Tibial nerve (tissue), 4 donors: ENCODE data around the gene UCHL1. TPM values are rescaled to one million over a fixed set of nuclear protein-coding genes. Genes with fewer than 3 reads are reported as not detected.
"Not testable (repeated sequence)": the region's sequence is repeated elsewhere in the genome, so short reads cannot be mapped to it uniquely, and the experiment has no call there.

ENCODE experiments used
- DNase-seq, 2 donors: peaks; one replicate each; pipeline ENCODE4 v3.0.0-alpha.2; 2019; ENCODE audit warnings: low spot score in 2 of 2
- H3K27ac ChIP-seq, 4 donors: fragments of 200-600 bp; sonication (generic) in 3 of 4; one replicate each; pipeline ENCODE4 v1.5.1; 2017 to 2019; ENCODE audit warnings: mild to moderate bottlenecking in 1 of 4
- H3K27me3 ChIP-seq, 2 donors: fragments of 200-600 bp; sonication (generic) in 1 of 2; one replicate each; pipeline versions ENCODE4 v1.5.1 to v1.6.0; 2017 to 2019
- H3K36me3 ChIP-seq, 3 donors: fragments of 200-600 bp; sonication (generic); one replicate each; pipeline ENCODE4 v1.5.1; 2018 to 2019
- H3K4me1 ChIP-seq, 4 donors: fragments of 200-600 bp; sonication (generic) in 3 of 4; one replicate each; pipeline ENCODE4 v1.5.1; 2017 to 2019
- H3K4me3 ChIP-seq, 4 donors: fragments of 200-600 bp; sonication (generic) in 3 of 4; one replicate each; pipeline ENCODE4 v1.5.1; 2017 to 2019; ENCODE audit warnings: mild to moderate bottlenecking in 1 of 4, moderate library complexity in 1 of 4
- H3K9me3 ChIP-seq, 4 donors: fragments of 200-600 bp; sonication (generic) in 3 of 4; one replicate each; pipeline ENCODE4 v1.5.1; 2017 to 2019
- EP300 ChIP-seq, 2 donors: sonication (generic); formaldehyde crosslinking; IDR thresholded peaks; one replicate each; pipeline ENCODE4 v1.6.1; 2017; ENCODE audit warnings: antibody characterized with exemption in 2 of 2, mild to moderate bottlenecking in 1 of 2
- POLR2A ChIP-seq, 2 donors: fragments of 450-650 bp; IDR thresholded peaks; one replicate each; pipeline ENCODE4 v1.6.1; 2017; ENCODE audit warnings: antibody characterized with exemption in 2 of 2, mild to moderate bottlenecking in 2 of 2, moderate library complexity in 2 of 2
- WGBS, 2 donors: methylation state at CpG; one replicate each; pipeline ENCODE4 v1.1.5; 2018; 5-methylcytosine and 5-hydroxymethylcytosine counted together
- total RNA-seq, 4 donors: library from RNA; depleted of rRNA; stranded (reverse); fragments of >200 nt; gene quantifications; one replicate each; pipeline ENCODE4 v1.1.0, GENCODE V29; 2016
- TF ChIP-seq, protein P1 (sequence below), 5 experiments: fragments of 200-600 bp in 3 of 5; fragments of 450-650 bp in 2 of 5; sonication (generic) in 3 of 5; IDR thresholded peaks; one replicate each; pipeline ENCODE4 v1.5.1; 2016 to 2019; ENCODE audit warnings: antibody characterized with exemption in 5 of 5, mild to moderate bottlenecking in 3 of 5, moderate library complexity in 2 of 5

Gene UCHL1
- total RNA-seq, 4 donors from 2014 or later = 55.9 to 204 (median 71.5) TPM

DNA sequence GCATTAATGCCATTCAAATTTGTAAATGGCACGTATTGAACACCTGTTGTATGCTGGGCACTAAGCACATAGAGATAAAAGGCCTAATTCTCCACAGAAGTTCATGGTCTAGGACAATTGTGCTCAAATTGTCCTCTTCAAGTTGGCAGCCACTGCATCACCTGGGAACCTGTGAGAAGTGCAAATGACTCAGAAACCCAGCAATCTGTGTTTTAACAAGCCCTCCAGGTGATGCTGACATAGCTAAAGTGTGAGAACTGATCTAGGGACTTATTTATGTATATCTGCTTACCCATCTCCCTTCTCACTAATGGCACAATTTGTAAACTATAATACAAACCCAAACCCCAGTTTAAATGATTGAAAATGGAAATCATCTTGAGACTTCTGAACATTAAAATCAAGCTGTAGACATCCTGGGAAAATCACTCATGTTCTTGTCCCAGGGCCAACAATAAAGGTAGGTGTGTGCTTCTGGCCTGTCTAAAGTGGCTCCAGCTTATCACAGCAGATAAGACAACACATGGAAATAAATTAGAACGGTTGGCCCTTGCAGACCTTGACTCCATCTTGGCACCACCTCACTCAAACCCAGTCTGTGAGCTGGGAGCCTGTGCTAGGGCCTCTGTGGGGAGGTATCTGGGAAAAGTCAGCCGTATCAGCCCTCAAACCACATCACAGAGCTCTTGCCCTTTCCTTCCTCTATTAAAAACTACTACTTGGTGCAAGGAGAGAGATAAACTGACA lies 46.8 kb downstream of the UCHL1 start:
- no peak overlapping the region for H3K27ac ChIP-seq
- H3K4me3 ChIP-seq = no peak overlapping the region
- H3K9me3 ChIP-seq = no peaks in the 10 kb centered on the region
- no peaks in the 10 kb centered on the region for H3K36me3 ChIP-seq
- no peaks in the 10 kb centered on the region for H3K27me3 ChIP-seq
- no peaks in the 10 kb centered on the region for H3K4me1 ChIP-seq
- TF ChIP-seq POLR2A (IDR thresholded peaks at IDR 0.05) (no peak), EP300 (IDR thresholded peaks at IDR 0.05) (no peak)
- TF ChIP-seq, protein P1, sequence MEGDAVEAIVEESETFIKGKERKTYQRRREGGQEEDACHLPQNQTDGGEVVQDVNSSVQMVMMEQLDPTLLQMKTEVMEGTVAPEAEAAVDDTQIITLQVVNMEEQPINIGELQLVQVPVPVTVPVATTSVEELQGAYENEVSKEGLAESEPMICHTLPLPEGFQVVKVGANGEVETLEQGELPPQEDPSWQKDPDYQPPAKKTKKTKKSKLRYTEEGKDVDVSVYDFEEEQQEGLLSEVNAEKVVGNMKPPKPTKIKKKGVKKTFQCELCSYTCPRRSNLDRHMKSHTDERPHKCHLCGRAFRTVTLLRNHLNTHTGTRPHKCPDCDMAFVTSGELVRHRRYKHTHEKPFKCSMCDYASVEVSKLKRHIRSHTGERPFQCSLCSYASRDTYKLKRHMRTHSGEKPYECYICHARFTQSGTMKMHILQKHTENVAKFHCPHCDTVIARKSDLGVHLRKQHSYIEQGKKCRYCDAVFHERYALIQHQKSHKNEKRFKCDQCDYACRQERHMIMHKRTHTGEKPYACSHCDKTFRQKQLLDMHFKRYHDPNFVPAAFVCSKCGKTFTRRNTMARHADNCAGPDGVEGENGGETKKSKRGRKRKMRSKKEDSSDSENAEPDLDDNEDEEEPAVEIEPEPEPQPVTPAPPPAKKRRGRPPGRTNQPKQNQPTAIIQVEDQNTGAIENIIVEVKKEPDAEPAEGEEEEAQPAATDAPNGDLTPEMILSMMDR (IDR thresholded peaks at IDR 0.05) = no peak
- DNase-seq = no peak
- WGBS, 2 donors = 79 to 81% methylated on average over 3 of the region's 3 CpGs

DNA sequence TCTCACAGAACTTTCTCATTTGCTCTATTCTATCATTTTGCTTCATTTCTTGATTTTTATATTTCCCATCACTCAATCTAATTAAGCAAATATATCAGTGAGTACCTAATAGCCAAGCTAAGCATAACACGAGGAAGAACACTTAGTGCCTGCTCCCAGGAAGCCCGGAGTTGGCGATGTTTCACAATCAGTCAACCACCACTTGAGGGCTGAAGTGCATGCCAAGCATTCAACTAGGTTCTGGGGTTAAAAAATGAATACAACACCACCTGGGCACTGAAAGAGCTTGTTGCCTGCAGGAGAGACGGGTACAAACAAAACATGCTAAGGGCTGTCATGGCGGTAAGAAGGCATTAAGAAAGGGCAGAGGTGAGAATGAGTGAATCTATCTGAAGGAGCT lies 47.5 kb downstream of the UCHL1 start:
- DNase-seq = no peak
- Histone ChIP-seq H3K27ac (no peak overlapping the region), H3K9me3 (no peaks in the 10 kb centered on the region), H3K36me3 (no peaks in the 10 kb centered on the region), H3K4me1 (no peaks in the 10 kb centered on the region), H3K27me3 (no peaks in the 10 kb centered on the region), H3K4me3 (no peak overlapping the region)
- TF ChIP-seq, protein P1 (IDR thresholded peaks at IDR 0.05) = no peak
- TF ChIP-seq POLR2A (IDR thresholded peaks at IDR 0.05) = no peak
- TF ChIP-seq EP300 (IDR thresholded peaks at IDR 0.05) = no peak
- 89 to 93% methylated on average over 5 of the region's 5 CpGs for WGBS, 2 donors

DNA sequence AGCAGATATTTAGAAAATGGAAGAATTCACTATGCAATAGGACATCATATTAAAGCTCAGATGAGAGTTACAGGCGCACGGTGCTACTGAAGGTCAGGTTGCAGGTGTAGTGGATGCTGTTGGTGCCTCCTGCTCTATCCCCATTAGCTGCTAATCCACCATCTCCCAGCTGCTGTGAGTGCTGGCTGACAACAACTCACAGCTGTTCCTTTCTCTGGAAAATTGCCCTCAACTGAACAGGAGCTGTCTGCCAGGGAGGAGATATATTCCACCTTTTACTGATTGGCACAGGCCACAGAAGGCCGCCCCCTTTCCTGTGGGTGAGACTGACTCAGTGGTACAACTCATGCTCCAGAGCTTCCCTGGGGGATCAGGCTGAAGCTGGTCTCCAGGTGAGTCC lies 48.7 kb downstream of the UCHL1 start:
- WGBS, 2 donors = 78 to 80% methylated on average over 3 of the region's 3 CpGs
- H3K4me1 ChIP-seq = no peaks in the 10 kb centered on the region
- H3K4me3 ChIP-seq = no peak overlapping the region
- H3K27ac ChIP-seq = no peak overlapping the region
- TF ChIP-seq EP300 (IDR thresholded peaks at IDR 0.05) = no peak
- no peak for TF ChIP-seq POLR2A (IDR thresholded peaks at IDR 0.05)
- TF ChIP-seq, protein P1 (IDR thresholded peaks at IDR 0.05) = no peak
- H3K9me3 ChIP-seq = no peaks in the 10 kb centered on the region
- DNase-seq = no peak
- no peaks in the 10 kb centered on the region for H3K36me3 ChIP-seq
- no peaks in the 10 kb centered on the region for H3K27me3 ChIP-seq

DNA sequence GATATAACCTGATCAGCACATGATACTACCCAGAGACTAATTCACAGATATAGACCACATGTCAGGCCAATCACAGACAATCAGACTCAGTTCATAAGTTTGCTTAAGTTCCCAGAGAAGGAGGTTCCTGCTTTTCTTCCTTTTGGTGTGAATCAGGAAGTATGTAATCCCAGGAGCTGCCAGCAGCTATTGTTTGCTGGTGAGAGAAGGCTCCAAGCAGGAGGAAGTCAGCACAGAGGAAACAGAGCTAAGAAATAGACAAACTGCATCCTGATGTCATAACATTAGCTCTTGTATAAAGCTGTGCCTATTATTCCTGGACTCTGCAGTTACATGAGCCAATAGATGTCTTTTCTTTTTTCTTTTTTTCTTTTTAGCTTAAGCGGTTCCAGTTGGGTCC lies 50.9 kb downstream of the UCHL1 start:
- H3K9me3 ChIP-seq = peaks cover 0 to 7% (median 0%) of the 10 kb centered on the region in 4 donors
- WGBS, 2 donors = 80 to 86% methylated on average over 1 of the region's 1 CpG
- no peaks in the 10 kb centered on the region for H3K27me3 ChIP-seq
- no peak for DNase-seq
- no peak overlapping the region for H3K4me3 ChIP-seq
- no peak for TF ChIP-seq EP300 (IDR thresholded peaks at IDR 0.05)
- H3K36me3 ChIP-seq = no peaks in the 10 kb centered on the region
- no peak overlapping the region for H3K27ac ChIP-seq
- no peaks in the 10 kb centered on the region for H3K4me1 ChIP-seq

DNA sequence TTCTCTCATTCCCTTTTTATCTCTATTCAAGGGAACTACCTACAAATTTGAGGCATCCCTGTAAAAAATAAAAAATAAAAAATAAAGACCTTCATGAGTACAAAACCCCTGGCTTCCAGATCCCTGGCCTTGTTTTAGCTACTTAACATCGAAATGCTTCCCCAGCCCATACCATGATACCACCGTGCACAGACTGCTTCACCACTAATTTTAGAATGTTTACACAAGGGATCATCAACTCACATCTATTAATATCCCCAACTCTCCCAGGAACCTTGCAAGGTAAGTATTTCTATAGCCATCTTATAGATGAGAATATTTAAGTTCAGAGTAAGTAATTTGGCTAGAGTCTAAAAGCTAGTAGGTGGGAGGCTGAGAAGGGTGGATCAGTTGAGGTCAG lies 51.7 kb downstream of the UCHL1 start:
- peaks cover 0 to 7% (median 0%) of the 10 kb centered on the region in 4 donors for H3K9me3 ChIP-seq
- H3K4me1 ChIP-seq = no peaks in the 10 kb centered on the region
- H3K4me3 ChIP-seq = no peak overlapping the region
- 73 to 77% methylated on average over 2 of the region's 2 CpGs for WGBS, 2 donors
- TF ChIP-seq, protein P1 (IDR thresholded peaks at IDR 0.05) = no peak
- no peak for TF ChIP-seq POLR2A (IDR thresholded peaks at IDR 0.05)
- no peak for TF ChIP-seq EP300 (IDR thresholded peaks at IDR 0.05)
- DNase-seq = no peak
- no peaks in the 10 kb centered on the region for H3K27me3 ChIP-seq
- no peaks in the 10 kb centered on the region for H3K36me3 ChIP-seq
- H3K27ac ChIP-seq = no peak overlapping the region

DNA sequence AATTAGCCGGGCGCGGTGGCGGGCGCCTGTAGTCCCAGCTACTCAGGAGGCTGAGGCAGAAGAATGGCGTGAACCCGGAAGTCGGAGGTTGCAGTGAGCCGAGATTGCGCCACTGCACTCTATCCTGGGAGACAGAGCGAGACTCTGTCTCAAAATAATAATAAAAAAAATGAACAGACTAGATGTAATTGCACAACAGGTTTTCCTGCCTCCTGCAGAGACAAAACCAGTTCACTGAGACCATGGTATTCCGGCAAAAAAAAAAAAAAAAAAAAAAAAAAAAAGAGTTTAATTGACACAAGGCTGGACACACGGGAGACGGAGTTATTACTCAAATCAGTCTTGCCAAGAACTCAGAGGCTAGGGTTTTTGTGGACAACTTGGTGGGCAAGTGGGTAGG lies 58.7 kb downstream of the UCHL1 start:
- not testable (repeated sequence) for H3K4me3 ChIP-seq, H3K9me3 ChIP-seq, DNase-seq, H3K27ac ChIP-seq, H3K4me1 ChIP-seq, H3K36me3 ChIP-seq, H3K27me3 ChIP-seq
- 92 to 94% methylated on average over 14 of the region's 14 CpGs for WGBS, 2 donors
